GM18951 (cell line): ENCODE data around the gene SFXN1.

Experiments
- POLR2A ChIP-seq: IDR thresholded peaks from 4 replicates; pipeline ENCODE4 v1.6.1; 2011; ENCODE audit warnings: mild to moderate bottlenecking; ENCODE audit not compliant: insufficient read length, insufficient read depth; ENCODE audit errors: extremely low read depth
- in situ Hi-C: fragments of 300-500 bp; cut with MboI; formaldehyde crosslinking; loops from one replicate; pipeline ENCODE4 v1.12.0; 2022; ENCODE audit warnings: low sequenced_read_pairs, mixed read lengths, inconsistent platforms; ENCODE audit not compliant: unreplicated experiment

The SFXN1 gene

GRCh38 chr5:175561085-175561484 lies 82.7 kb downstream of the SFXN1 start:
- in situ Hi-C loops = no loop called here

GRCh38 chr5:175564716-175565115 lies 86.4 kb downstream of the SFXN1 start:
- no peak for TF ChIP-seq POLR2A
- in situ Hi-C loops = no loop called here

More at GRCh38 chr5:175561085-175561484, 82.7 kb downstream of the SFXN1 start:
- TF ChIP-seq POLR2A = no peak

GRCh38 chr5:175566697-175567096 lies 88.3 kb downstream of the SFXN1 start:
- in situ Hi-C loops = no loop called here
- no peak for TF ChIP-seq POLR2A

- TF ChIP-seq POLR2A = no peak
- in situ Hi-C loops = no loop called here
Measured at GRCh38 chr5:175567954-175568353, 89.6 kb downstream of the SFXN1 start.

GRCh38 chr5:175569701-175570100 lies 91.3 kb downstream of the SFXN1 start:
- in situ Hi-C loops = no loop called here
- TF ChIP-seq POLR2A = no peak

GRCh38 chr5:175572886-175573285 lies 94.5 kb downstream of the SFXN1 start:
- in situ Hi-C loops = no loop called here
- no peak for TF ChIP-seq POLR2A

- no peak for TF ChIP-seq POLR2A
- in situ Hi-C loops = no loop called here
Measured at GRCh38 chr5:175573493-175574269, 95.3 kb downstream of the SFXN1 start.

GRCh38 chr5:175575301-175575700 lies 96.9 kb downstream of the SFXN1 start:
- in situ Hi-C loops = no loop called here
- no peak for TF ChIP-seq POLR2A

- no peak for TF ChIP-seq POLR2A
- in situ Hi-C loops = no loop called here
Measured at GRCh38 chr5:175576096-175576495, 97.7 kb downstream of the SFXN1 start.

- in situ Hi-C loops = no loop called here
- TF ChIP-seq POLR2A = no peak
Measured at GRCh38 chr5:175576591-175576990, 98.2 kb downstream of the SFXN1 start.
